Measurements from ENCODE around the gene RBM10. TPM values are rescaled to one million over a fixed set of nuclear protein-coding genes. Genes with fewer than 3 reads are reported as not detected.
A peak's percentile ranks its signal among the peaks of the same experiment; 100 is the strongest.

The RBM10 gene
- total RNA-seq, 2 donors from 2014 or later = 48.3 to 50.6 TPM

- H3K36me3 ChIP-seq (ENCODE audit: control insufficient read depth, insufficient read depth, low read length) = peaks cover 24% of the 10 kb centered on the region
- H3K27ac Mint-ChIP-seq = peak overlapping the region; percentile 76
- H3K4me3 Mint-ChIP-seq = peak overlapping the region; percentile 88
- peaks cover 55% of the 10 kb centered on the region for H3K36me3 Mint-ChIP-seq (ENCODE audit: low read depth)
- peak overlapping the region; percentile 90 for H3K4me3 ChIP-seq (ENCODE audit: low read length)
- H3K27me3 Mint-ChIP-seq (ENCODE audit: insufficient read depth) = no peaks in the 10 kb centered on the region
- peaks cover 36% of the 10 kb centered on the region for H3K4me1 Mint-ChIP-seq
- H3K27me3 ChIP-seq (ENCODE audit: control insufficient read depth, insufficient read depth, low read length, poor library complexity, severe bottlenecking) = no peaks in the 10 kb centered on the region
- H3K9ac ChIP-seq (ENCODE audit: extremely low read depth, low read length, poor library complexity, severe bottlenecking) = peak overlapping the region; percentile 87
- DNase-seq = peak; percentile 77
- H3K4me1 ChIP-seq (ENCODE audit: control insufficient read depth, insufficient read depth, low read length) = no peaks in the 10 kb centered on the region
- no peaks in the 10 kb centered on the region for H3K9me3 Mint-ChIP-seq
- no peaks in the 10 kb centered on the region for H3K9me3 ChIP-seq (ENCODE audit: control insufficient read depth, low read length)
- no peak for TF ChIP-seq CTCF (conservative IDR thresholded peaks at IDR 0.05)
- 0 to 4% methylated on average over 2 to 50 of the region's 60 CpGs for WGBS, 2 experiments (ENCODE audit: insufficient coverage in 1 of 2, insufficient read length in 1 of 2)
- H3K27ac ChIP-seq (ENCODE audit: low read depth, low read length) = peak overlapping the region; percentile 98
Measured at GRCh38 chrX:47218920-47219815, 74.1 kb downstream of the RBM10 start.

- H3K27me3 ChIP-seq (ENCODE audit: control insufficient read depth, insufficient read depth, low read length, poor library complexity, severe bottlenecking) = no peaks in the 10 kb centered on the region
- no peaks in the 10 kb centered on the region for H3K27me3 Mint-ChIP-seq (ENCODE audit: insufficient read depth)
- H3K27ac Mint-ChIP-seq = no peak overlapping the region
- H3K36me3 ChIP-seq (ENCODE audit: control insufficient read depth, insufficient read depth, low read length) = peaks cover 35% of the 10 kb centered on the region
- WGBS, 2 experiments (ENCODE audit: insufficient coverage in 1 of 2, insufficient read length in 1 of 2) = 93% methylated on average over 4 of the region's 4 CpGs; no CpG with 5 or more reads in 1 of the 2 experiments
- no peaks in the 10 kb centered on the region for H3K9me3 Mint-ChIP-seq
- no peak overlapping the region for H3K4me3 Mint-ChIP-seq
- H3K4me1 Mint-ChIP-seq = peaks cover 26% of the 10 kb centered on the region
- no peak overlapping the region for H3K9ac ChIP-seq (ENCODE audit: extremely low read depth, low read length, poor library complexity, severe bottlenecking)
- no peak for TF ChIP-seq CTCF (conservative IDR thresholded peaks at IDR 0.05)
- H3K27ac ChIP-seq (ENCODE audit: low read depth, low read length) = no peak overlapping the region
- no peaks in the 10 kb centered on the region for H3K4me1 ChIP-seq (ENCODE audit: control insufficient read depth, insufficient read depth, low read length)
- H3K36me3 Mint-ChIP-seq (ENCODE audit: low read depth) = peaks cover 55% of the 10 kb centered on the region
- no peak overlapping the region for H3K4me3 ChIP-seq (ENCODE audit: low read length)
- H3K9me3 ChIP-seq (ENCODE audit: control insufficient read depth, low read length) = no peaks in the 10 kb centered on the region
- DNase-seq = no peak
Measured at GRCh38 chrX:47221756-47222155, 76.7 kb downstream of the RBM10 start.

GRCh38 chrX:47222751-47223350 lies 77.8 kb downstream of the RBM10 start:
- Histone ChIP-seq H3K9me3 (ENCODE audit: control insufficient read depth, low read length) (no peaks in the 10 kb centered on the region), H3K9ac (ENCODE audit: extremely low read depth, low read length, poor library complexity, severe bottlenecking) (no peak overlapping the region), H3K4me3 (ENCODE audit: low read length) (no peak overlapping the region), H3K36me3 (ENCODE audit: control insufficient read depth, insufficient read depth, low read length) (peaks cover 44% of the 10 kb centered on the region), H3K4me1 (ENCODE audit: control insufficient read depth, insufficient read depth, low read length) (no peaks in the 10 kb centered on the region), H3K27ac (ENCODE audit: low read depth, low read length) (no peak overlapping the region), H3K27me3 (ENCODE audit: control insufficient read depth, insufficient read depth, low read length, poor library complexity, severe bottlenecking) (no peaks in the 10 kb centered on the region)
- no peak overlapping the region for H3K27ac Mint-ChIP-seq
- WGBS, 2 experiments (ENCODE audit: insufficient coverage in 1 of 2, insufficient read length in 1 of 2) = 97% methylated on average over 6 of the region's 10 CpGs; no CpG with 5 or more reads in 1 of the 2 experiments
- H3K36me3 Mint-ChIP-seq (ENCODE audit: low read depth) = peaks cover 62% of the 10 kb centered on the region
- H3K4me3 Mint-ChIP-seq = no peak overlapping the region
- DNase-seq = peak; percentile 73
- H3K9me3 Mint-ChIP-seq = no peaks in the 10 kb centered on the region
- no peaks in the 10 kb centered on the region for H3K27me3 Mint-ChIP-seq (ENCODE audit: insufficient read depth)
- H3K4me1 Mint-ChIP-seq = peaks cover 18% of the 10 kb centered on the region
- TF ChIP-seq CTCF (conservative IDR thresholded peaks at IDR 0.05) = peak; percentile 41
